Neutrophil (primary cell): ENCODE results near the gene ALDH1B1.
"Not testable (repeated sequence)": the region's sequence is repeated elsewhere in the genome, so short reads cannot be mapped to it uniquely, and the experiment has no call there.

ENCODE experiments used
- H3K27ac ChIP-seq: fragments of 200-600 bp; sonication (generic); 2 replicates; pipeline ENCODE4 v1.5.1; 2016; ENCODE audit warnings: mild to moderate bottlenecking, moderate library complexity
- H3K27me3 ChIP-seq: fragments of 200-600 bp; sonication (generic); 2 replicates; pipeline ENCODE4 v1.6.0; 2016; ENCODE audit warnings: mild to moderate bottlenecking
- H3K36me3 ChIP-seq: fragments of 200-600 bp; sonication (generic); 2 replicates; pipeline ENCODE4 v1.5.1; 2017
- H3K4me1 ChIP-seq, 2 experiments: fragments of 200-600 bp in 1 of 2; sonication (generic) in 1 of 2; 1 replicate in 1 of 2; 2 replicates in 1 of 2; pipeline versions ENCODE4 v1.5.1 to v1.6.1; 2013 to 2016; ENCODE audit warnings: low read depth in 1 of 2, low read length in 1 of 2, mild to moderate bottlenecking in 1 of 2, moderate library complexity in 1 of 2; ENCODE audit not compliant: control insufficient read depth in 1 of 2, insufficient read depth in 1 of 2
- H3K4me3 ChIP-seq, 2 experiments: fragments of 200-600 bp in 1 of 2; sonication (generic) in 1 of 2; 1 replicate in 1 of 2; 2 replicates in 1 of 2; pipeline ENCODE4 v1.5.1; 2013 to 2016; ENCODE audit warnings: low read depth in 1 of 2, low read length in 1 of 2, mild to moderate bottlenecking in 1 of 2, moderate library complexity in 1 of 2
- H3K9me3 ChIP-seq: fragments of 200-600 bp; sonication (generic); 2 replicates; pipeline ENCODE4 v1.5.1; 2016
- CTCF ChIP-seq: fragments of 200-600 bp; sonication (generic); IDR thresholded peaks from 2 replicates; pipeline ENCODE4 v1.5.1; 2016; ENCODE audit warnings: antibody characterized with exemption

Gene ALDH1B1

DNA sequence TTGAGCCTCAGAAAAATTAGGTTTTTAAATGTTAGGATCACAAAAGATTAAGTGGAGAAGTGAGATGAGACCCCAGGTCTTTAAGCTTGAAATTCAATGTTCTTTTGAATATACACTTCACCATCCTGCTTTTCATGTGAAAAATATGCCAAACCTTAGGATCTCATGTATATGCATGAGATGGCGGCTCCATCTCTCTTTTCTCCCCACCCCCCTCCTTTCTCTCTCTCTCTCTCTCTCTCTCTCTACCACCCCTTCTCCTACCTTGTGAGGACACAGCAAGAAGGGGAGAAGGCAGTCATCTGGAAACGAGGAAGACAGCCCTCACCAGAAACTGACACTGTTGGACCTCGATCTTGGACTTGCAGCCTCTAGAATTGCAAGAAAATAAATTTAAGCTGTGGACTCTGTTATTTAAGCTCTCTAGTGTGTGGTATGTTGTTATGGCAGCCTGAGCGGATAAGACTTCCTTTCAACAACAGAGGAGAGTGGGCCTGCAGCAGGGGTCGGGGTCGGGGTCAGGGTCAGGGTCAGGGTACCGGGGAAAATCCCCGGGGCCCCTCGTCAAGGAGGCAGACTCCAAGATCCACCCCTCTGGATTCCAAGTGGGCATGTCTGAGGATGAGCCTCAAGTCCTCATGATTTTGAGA, 16.4 kb upstream of the ALDH1B1 start:
- no peak for TF ChIP-seq CTCF
- H3K27ac ChIP-seq = no peak overlapping the region
- H3K4me3 ChIP-seq = no peak overlapping the region
- H3K27me3 ChIP-seq = peaks cover 28% of the 10 kb centered on the region
- no peaks in the 10 kb centered on the region for H3K4me1 ChIP-seq
- no peaks in the 10 kb centered on the region for H3K36me3 ChIP-seq
- no peaks in the 10 kb centered on the region for H3K9me3 ChIP-seq

DNA sequence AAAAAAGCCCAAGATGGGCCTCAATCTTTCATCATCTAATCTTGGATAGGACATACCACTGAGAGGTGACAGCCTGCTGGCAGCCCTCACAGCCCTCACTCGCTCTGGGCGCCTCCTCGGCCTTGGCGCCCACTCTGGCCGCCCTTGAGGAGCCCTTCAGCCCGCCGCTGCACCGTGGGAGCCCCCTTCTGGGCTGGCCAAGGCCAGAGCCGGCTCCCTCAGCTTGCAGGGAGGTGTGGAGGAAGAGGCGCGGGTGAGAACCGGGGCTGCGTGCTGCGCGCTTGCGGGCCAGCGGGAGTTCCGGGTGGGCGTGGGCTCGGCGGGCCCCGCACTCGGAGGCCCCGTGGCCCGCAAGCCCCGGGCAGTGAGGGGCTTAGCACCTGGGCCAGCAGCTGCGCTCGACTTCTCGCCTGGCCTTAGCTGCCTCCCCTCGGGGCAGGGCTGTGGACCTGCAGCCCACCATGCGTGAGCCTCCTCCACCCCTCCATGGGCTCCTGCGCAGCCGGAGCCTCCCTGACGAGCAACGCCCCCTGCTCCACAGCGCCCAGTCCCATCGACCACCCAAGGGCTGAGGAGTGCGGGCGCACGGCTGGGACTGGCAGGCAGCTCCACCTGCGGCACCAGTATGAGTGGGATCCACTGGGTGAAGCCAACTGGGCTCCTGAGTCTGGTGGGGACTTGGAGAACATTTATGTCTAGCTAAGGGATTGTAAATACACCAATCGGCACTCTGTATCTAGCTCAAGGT, 15.0 kb upstream of the ALDH1B1 start:
- not testable (repeated sequence) for H3K4me3 ChIP-seq, H3K36me3 ChIP-seq, H3K4me1 ChIP-seq, H3K27ac ChIP-seq, H3K9me3 ChIP-seq
- H3K27me3 ChIP-seq = peaks cover 15% of the 10 kb centered on the region

GRCh38 chr9:38380230-38380871, 12.2 kb upstream of the ALDH1B1 start:
- no peak for TF ChIP-seq CTCF
- Histone ChIP-seq H3K27ac (no peak overlapping the region), H3K4me1 (no peaks in the 10 kb centered on the region), H3K27me3 (no peaks in the 10 kb centered on the region), H3K36me3 (no peaks in the 10 kb centered on the region), H3K4me3 (no peak overlapping the region), H3K9me3 (no peaks in the 10 kb centered on the region)

DNA sequence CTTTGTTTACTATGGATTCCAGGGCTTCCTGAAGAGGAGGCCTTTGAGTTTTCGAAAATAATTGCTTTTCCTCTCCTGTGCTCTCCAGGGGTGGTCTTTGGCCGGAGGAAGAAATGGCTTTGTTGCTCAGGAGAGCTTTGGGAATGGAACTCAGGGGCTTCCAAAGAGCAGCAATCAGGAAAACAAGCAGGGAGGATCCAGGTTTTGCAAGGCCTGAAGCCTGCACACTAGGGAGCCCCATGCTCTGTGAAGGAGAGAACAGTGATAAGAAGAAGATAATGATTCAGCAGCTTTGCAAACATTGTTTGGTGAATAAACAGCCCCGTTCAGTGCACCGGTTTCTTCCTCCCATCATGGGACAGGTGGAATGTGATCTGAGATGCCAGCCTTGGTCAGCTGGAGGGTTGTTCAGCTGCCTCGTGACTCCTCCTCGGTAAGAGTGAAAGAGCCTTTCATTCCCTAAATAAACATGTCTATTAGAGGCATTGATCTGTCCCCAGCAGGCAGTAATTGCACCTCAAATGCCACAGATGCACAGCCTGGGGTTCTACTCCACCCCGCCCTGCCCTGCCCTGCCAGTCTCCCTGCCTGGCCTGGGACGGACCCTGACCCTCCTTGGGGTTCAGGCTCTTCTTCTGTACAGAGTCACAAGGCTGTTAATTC, 11.5 kb upstream of the ALDH1B1 start:
- no peaks in the 10 kb centered on the region for H3K4me1 ChIP-seq
- TF ChIP-seq CTCF = no peak
- H3K36me3 ChIP-seq = no peaks in the 10 kb centered on the region
- no peaks in the 10 kb centered on the region for H3K27me3 ChIP-seq
- no peak overlapping the region for H3K4me3 ChIP-seq
- no peaks in the 10 kb centered on the region for H3K9me3 ChIP-seq
- H3K27ac ChIP-seq = no peak overlapping the region

DNA sequence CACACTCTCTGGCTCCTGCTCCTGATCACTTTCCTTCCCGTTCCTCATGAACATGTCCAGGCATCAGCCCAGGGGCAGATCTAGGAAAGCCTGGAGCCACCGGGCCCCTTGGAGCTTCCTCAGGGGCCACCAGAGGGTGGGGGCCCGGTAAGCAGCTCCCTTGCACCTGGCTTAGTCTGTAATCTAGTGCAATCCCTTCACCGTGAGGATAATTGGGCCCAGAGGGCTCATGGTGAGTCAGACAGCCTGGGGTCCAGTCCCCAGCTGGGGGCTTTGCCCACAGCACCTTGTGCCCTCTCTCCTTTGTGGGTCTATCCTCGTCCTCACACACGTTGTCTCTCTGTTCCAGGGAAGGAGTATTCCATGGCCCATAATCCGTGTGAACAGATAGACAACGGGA, 10.4 kb upstream of the ALDH1B1 start:
- Histone ChIP-seq H3K27me3 (no peaks in the 10 kb centered on the region), H3K9me3 (no peaks in the 10 kb centered on the region), H3K4me3 (no peak overlapping the region), H3K4me1 (no peaks in the 10 kb centered on the region), H3K27ac (no peak overlapping the region), H3K36me3 (no peaks in the 10 kb centered on the region)
- TF ChIP-seq CTCF = no peak
